ENCODE measurements around the gene CMSS1. TPM values are rescaled to one million over a fixed set of nuclear protein-coding genes. Genes with fewer than 3 reads are reported as not detected.

CMSS1 gene
- total RNA-seq, 1 donor from 2014 or later, result 7.5 TPM

GRCh38 chr3:100154171-100154570, 336.5 kb downstream of the CMSS1 start:
- no peak for DNase-seq

GRCh38 chr3:100155128-100155527, 337.5 kb downstream of the CMSS1 start:
- DNase-seq, result no peak

GRCh38 chr3:100155590-100155989, 337.9 kb downstream of the CMSS1 start:
- no peak for DNase-seq

- no peak for DNase-seq
Measured at GRCh38 chr3:100157685-100158084, 340.0 kb downstream of the CMSS1 start.

GRCh38 chr3:100158918-100159330, 341.3 kb downstream of the CMSS1 start:
- DNase-seq, result peak; percentile 41

GRCh38 chr3:100159331-100160153, 341.9 kb downstream of the CMSS1 start:
- peak; percentile 88 for DNase-seq

GRCh38 chr3:100160521-100160920, 342.9 kb downstream of the CMSS1 start:
- no peak for DNase-seq

GRCh38 chr3:100163787-100164186, 346.1 kb downstream of the CMSS1 start:
- DNase-seq, result peak; percentile 48

- DNase-seq, result no peak
Measured at GRCh38 chr3:100164743-100165142, 347.1 kb downstream of the CMSS1 start.

GRCh38 chr3:100165926-100166550, 348.4 kb downstream of the CMSS1 start:
- DNase-seq, result no peak

- DNase-seq, result peak; percentile 79
Measured at GRCh38 chr3:100169201-100169920, 351.7 kb downstream of the CMSS1 start.

GRCh38 chr3:100170486-100170885, 352.8 kb downstream of the CMSS1 start:
- no peak for DNase-seq

- DNase-seq, result no peak
Measured at GRCh38 chr3:100171211-100171914, 353.7 kb downstream of the CMSS1 start.

GRCh38 chr3:100173961-100174360, 356.3 kb downstream of the CMSS1 start:
- no peak for DNase-seq

GRCh38 chr3:100175637-100176280, 358.1 kb downstream of the CMSS1 start:
- DNase-seq, result peak; percentile 29

- no peak for DNase-seq
Measured at GRCh38 chr3:100179692-100180349, 362.2 kb downstream of the CMSS1 start.

- no peak for DNase-seq
Measured at GRCh38 chr3:100183608-100184125, 366.0 kb downstream of the CMSS1 start.

GRCh38 chr3:100184948-100185570, 367.4 kb downstream of the CMSS1 start:
- DNase-seq, result peak; percentile 12

GRCh38 chr3:100185847-100186246, 368.2 kb downstream of the CMSS1 start:
- no peak for DNase-seq

GRCh38 chr3:100189444-100189964, 371.8 kb downstream of the CMSS1 start:
- peak; percentile 70 for DNase-seq

GRCh38 chr3:100195375-100195774, 377.7 kb downstream of the CMSS1 start:
- no peak for DNase-seq
